ENCODE data around the gene PXMP4. TPM values are rescaled to one million over a fixed set of nuclear protein-coding genes. Genes with fewer than 3 reads are reported as not detected.
A peak's percentile ranks its signal among the peaks of the same experiment; 100 is the strongest.

The PXMP4 gene
- total RNA-seq, 8 experiments from 2014 or later: 0.54 to 6.7 (median 2.3) TPM

DNA sequence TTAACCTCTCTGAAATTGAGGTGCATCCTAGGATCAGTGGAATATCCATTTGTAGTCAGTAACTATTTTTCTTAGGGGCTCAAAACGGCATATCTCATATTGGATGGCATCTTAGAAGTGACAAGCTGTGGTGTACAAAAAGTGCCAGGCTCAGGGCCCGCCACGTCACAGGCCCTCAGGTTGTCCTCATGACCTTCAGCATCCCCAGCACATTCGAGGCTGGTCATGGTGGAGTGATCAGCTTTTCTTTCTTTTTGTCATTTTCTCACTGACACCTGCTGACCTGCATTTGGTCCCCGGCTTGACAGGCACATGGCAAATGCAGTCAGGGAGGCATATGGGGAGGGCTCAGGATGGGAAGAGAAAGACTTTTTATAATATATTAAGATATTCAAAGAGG, 26.8 kb downstream of the PXMP4 start:
- Histone ChIP-seq H3K4me1 (replicated peaks in 1 of 2) (peaks cover 11 to 13% of the 10 kb centered on the region in 2 donors), H3K4me3 (no peak overlapping the region), H3K27ac (no peak overlapping the region)
- WGBS, 10 experiments: 64 to 100% (median 81%) methylated on average over 1 to 4 of the region's 5 CpGs; no CpG with 5 or more reads in 2 of the 10 experiments
- peak in 3 of 8 experiments; percentile 5 to 23 (median 19) for ATAC-seq (replicated peaks in 6 of 8)
- in situ Hi-C loops (cut with MboI; ENCODE audit: low pct_unique_long_range_greater_than_20kb in 2 of 9, low sequenced_read_pairs in 9 of 9, unreplicated experiment in 9 of 9): no loop called here

DNA sequence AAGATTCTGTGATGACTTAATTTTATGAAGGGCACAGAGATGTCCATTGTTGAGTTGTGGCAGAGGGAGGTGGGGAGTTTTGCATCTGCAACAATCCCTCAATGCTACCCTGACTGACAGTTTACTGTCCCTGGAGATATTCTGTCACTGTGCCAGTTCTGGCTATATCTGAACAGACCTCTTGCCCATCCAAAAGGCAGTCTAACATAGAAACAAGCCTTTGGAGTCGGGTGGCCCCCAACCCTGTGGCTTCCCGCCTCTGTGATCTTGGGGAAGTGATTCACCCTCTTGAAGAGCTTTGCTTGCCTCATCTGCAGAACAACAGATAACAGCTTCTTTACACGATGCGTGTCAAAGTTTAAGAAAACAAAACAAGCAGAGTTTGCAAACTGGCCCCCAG, 30.1 kb downstream of the PXMP4 start:
- 0 to 80% (median 32%) methylated on average over 1 to 4 of the region's 4 CpGs; no CpG with 5 or more reads in 2 of the 10 experiments for WGBS, 10 experiments
- Histone ChIP-seq H3K27ac (no peak overlapping the region), H3K4me1 (replicated peaks in 1 of 2) (peaks cover 13 to 18% of the 10 kb centered on the region in 2 donors), H3K4me3 (no peak overlapping the region)
- in situ Hi-C loops (cut with MboI; ENCODE audit: low pct_unique_long_range_greater_than_20kb in 2 of 9, low sequenced_read_pairs in 9 of 9, unreplicated experiment in 9 of 9): no loop called here
- ATAC-seq (replicated peaks in 6 of 8): no peak

DNA sequence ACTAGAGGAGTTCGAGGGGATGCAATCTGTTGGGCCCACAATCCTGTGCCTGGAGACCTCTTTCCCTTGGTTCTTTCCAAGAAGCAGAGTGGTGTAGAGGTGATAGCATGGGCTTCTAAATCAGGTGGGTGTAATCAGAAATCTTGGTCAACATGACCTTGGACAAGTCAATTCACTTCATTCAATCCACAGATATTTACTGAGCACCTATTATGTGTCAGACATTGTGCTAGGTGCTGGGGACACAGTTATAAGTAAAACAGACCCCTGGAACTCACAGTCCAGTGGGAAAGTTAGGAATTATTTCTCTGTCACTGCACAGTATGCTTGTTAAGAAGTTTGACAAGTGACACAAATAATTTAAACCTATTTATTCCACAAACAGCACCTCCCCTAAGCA, 30.6 kb downstream of the PXMP4 start:
- WGBS, 10 experiments: 100% methylated on average over 1 of the region's 1 CpG; no CpG with 5 or more reads in 9 of the 10 experiments
- in situ Hi-C loops (cut with MboI; ENCODE audit: low pct_unique_long_range_greater_than_20kb in 2 of 9, low sequenced_read_pairs in 9 of 9, unreplicated experiment in 9 of 9): no loop called here
- no peak overlapping the region for H3K4me3 ChIP-seq
- no peak for ATAC-seq (replicated peaks in 6 of 8)
- peaks cover 17 to 21% of the 10 kb centered on the region in 2 donors for H3K4me1 ChIP-seq (replicated peaks in 1 of 2)
- no peak overlapping the region for H3K27ac ChIP-seq

DNA sequence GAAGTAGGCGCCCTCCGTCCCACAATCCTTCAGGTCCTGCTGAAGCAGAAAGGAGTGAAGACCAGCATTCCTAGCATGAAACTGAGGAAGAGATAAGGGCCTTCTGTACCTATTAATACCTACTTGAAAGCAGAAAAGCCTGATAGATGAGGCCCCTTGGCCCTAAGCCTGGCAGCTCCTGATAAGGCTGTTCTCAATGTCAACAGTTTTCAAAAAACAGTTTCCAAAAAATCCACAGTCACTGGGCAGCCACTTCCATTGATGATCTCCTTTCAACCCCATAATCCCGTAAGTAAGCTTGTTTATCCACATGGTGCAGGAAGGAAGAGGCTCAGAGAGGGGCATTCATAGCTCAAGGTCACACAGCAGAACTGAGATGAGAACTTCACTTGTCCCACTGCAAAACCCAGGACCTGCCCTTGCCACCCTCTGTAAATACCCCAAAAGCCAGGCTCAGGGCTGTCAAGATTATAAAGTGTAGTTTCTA, 31.1 kb downstream of the PXMP4 start:
- in situ Hi-C loops (cut with MboI; ENCODE audit: low pct_unique_long_range_greater_than_20kb in 2 of 9, low sequenced_read_pairs in 9 of 9, unreplicated experiment in 9 of 9): no loop called here
- H3K27ac ChIP-seq: no peak overlapping the region

DNA sequence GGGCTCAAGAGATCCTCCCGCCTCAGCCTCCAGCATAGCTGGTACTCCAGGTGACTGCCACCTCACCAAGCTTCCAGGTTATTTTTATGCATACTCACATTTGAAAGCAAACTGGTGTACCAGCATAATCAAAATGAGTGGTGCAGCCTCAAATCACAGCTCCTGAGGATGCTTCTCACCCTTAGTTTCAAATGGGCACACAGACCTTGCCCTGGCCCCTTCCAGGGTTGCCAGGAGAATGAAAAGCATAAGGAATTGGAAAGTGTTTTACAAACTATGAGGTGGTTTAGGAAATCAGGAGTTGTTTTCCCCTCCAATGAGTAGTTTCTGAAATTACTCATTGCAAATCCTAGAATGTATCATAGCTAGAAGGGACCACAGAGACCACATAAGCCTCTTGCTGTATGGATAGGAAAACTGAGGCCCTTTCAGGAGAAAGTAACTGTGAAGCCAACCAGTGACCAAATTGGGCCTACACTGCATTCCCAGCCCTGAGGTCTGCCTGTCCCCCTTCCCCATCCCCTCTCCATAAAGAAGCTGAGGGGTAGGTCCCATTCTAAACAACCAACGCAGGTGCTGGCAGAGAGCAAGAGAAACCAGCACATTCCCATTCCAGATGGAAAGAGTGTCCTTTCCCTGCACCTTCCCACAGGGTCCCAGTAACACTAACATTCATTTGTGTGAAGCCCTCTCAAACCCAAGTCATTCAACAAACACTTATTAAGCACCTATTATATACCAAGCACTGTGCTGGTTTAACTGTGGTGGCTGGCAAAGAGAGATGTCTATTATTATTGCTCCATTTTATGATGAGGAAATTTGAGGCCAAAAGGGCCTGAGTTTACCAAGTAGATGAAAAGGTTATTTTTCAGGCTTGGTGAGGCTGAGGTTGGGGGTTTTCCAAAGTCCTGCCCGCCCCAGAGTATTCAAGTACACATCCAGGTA, 31.8 kb downstream of the PXMP4 start:
- peaks cover 9 to 13% of the 10 kb centered on the region in 2 donors for H3K4me1 ChIP-seq (replicated peaks in 1 of 2)
- no peak overlapping the region for H3K4me3 ChIP-seq
- no peak overlapping the region for H3K27ac ChIP-seq
- in situ Hi-C loops (cut with MboI; ENCODE audit: low pct_unique_long_range_greater_than_20kb in 2 of 9, low sequenced_read_pairs in 9 of 9, unreplicated experiment in 9 of 9): no loop called here
- 67 to 100% (median 100%) methylated on average over 1 to 3 of the region's 3 CpGs; no CpG with 5 or more reads in 1 of the 10 experiments for WGBS, 10 experiments
- ATAC-seq (replicated peaks in 6 of 8): no peak

More for the DNA sequence above, 31.1 kb downstream of the PXMP4 start:
- no peak overlapping the region for H3K4me3 ChIP-seq
- no peak for ATAC-seq (replicated peaks in 6 of 8)
- 83 to 100% (median 98%) methylated on average over 1 to 3 of the region's 3 CpGs; no CpG with 5 or more reads in 4 of the 10 experiments for WGBS, 10 experiments
- peaks cover 16 to 21% of the 10 kb centered on the region in 2 donors for H3K4me1 ChIP-seq (replicated peaks in 1 of 2)

DNA sequence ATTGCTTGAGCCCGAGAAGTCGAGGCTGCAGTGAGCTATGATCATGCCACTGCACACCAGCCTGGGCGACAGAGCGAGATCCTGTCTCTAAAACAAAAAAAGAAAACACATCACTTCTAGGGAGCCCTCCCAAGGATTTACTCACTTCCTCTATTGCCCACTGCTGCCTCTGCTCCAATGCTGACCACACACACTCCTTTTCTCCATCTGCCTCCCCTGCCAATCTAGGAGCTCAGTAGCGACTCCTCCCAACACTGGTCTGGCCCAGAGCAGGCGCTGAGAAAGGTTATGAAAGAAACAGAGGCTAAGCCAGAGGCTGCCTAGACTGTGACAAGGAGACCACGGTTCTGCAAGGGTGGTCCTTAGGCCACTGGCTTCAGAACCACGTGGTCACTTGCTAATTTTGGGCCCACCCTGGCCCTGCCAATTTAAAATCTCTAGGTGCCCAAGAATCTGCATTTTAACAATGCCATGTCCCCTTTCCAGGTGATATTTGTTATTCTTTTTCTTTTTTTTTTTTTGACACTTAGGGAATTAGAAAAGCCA, 32.7 kb downstream of the PXMP4 start:
- Histone ChIP-seq H3K4me3 (no peak overlapping the region), H3K4me1 (replicated peaks in 1 of 2) (peaks cover 8 to 11% of the 10 kb centered on the region in 2 donors), H3K27ac (no peak overlapping the region)
- 37 to 94% (median 74%) methylated on average over 2 to 6 of the region's 8 CpGs; no CpG with 5 or more reads in 3 of the 10 experiments for WGBS, 10 experiments
- in situ Hi-C loops (cut with MboI; ENCODE audit: low pct_unique_long_range_greater_than_20kb in 2 of 9, low sequenced_read_pairs in 9 of 9, unreplicated experiment in 9 of 9): no loop called here
- ATAC-seq (replicated peaks in 6 of 8): no peak

DNA sequence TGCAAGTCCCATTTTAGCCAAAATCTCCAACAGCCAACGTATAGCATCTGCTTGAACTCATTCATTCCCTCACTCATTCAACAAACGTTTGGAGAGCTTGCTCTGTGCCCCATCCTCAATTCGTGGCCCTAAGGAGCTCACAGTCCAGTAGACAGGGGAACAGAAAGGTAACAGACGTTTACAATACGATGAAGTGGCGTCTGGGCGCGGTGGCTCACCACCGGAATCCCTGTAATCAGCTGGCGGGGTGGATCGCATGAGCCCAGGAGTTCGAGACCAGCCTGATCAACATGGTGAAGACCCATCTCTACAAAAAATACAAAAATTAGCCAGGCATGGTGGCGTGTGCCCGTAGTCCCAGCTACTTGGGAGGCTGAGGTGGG, 33.1 kb downstream of the PXMP4 start:
- Histone ChIP-seq H3K27ac (peak overlapping the region; percentile 9 to 16), H3K4me3 (no peak overlapping the region), H3K4me1 (replicated peaks in 1 of 2) (peaks cover 8 to 11% of the 10 kb centered on the region in 2 donors)
- in situ Hi-C loops (cut with MboI; ENCODE audit: low pct_unique_long_range_greater_than_20kb in 2 of 9, low sequenced_read_pairs in 9 of 9, unreplicated experiment in 9 of 9): no loop called here
- ATAC-seq (replicated peaks in 6 of 8): no peak
- WGBS, 10 experiments: 72 to 100% (median 84%) methylated on average over 1 to 11 of the region's 14 CpGs; no CpG with 5 or more reads in 4 of the 10 experiments

DNA sequence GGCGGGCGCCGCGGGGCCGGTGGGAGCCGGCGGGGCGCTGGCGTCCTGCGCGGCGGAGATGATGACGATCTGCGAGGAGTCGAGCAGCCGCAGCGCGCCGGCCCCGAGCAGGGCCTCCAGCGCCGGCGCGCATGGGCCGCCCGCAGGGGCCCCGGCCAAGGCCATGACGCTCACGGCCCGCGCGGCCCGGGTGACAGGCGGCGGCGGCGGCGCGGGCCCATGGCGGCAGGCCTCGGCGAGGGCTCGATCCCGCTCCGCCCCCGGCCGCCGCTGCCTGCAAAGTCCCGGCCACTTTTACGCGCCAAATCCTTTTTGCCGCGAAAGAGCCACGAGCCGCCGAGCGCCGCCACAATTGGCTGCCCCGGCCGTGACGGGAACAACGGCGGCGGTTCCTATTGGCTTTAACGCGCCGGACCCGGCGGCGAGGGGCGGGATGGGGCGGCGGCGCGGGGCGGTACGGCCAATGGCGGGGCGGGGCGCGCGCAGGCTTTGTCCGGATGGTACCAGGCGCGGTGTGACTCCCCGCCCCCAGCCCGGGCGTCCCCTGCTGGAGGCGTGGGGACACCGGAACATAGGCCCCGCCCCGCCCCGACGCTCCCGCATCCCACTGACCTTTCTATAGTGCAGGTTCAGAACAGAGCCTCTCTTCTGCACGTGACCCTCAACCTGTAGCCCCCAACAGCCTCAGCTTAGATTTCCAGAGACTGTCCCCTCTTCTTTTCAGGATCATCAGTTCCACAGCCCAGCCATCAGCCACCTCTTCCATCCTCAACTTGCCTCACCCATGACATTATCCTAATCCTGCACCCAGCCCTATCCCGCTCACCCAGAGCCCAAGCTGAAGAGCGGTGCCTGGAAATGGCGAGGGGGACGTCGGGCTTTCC, 33.8 kb downstream of the PXMP4 start, which contains the start of gene E2F1:
TSS of gene E2F1 (minus strand) at position 286 of the 884 bp plus-strand sequence. CDS start at position 165, 121 bp downstream.
- Histone ChIP-seq H3K4me1 (replicated peaks in 1 of 2) (peaks cover 8 to 11% of the 10 kb centered on the region in 2 donors), H3K27ac (peak within 1 kb of the TSS; percentile 9 to 53), H3K4me3 (peak within 1 kb of the TSS; percentile 41 to 65 (median 55))
- WGBS, 10 experiments: 0 to 80% (median 25%) methylated on average over 1 to 16 of the region's 101 CpGs; no CpG with 5 or more reads in 6 of the 10 experiments
- peak; percentile 87 to 95 (median 92) for ATAC-seq (replicated peaks in 6 of 8)
- in situ Hi-C loops (cut with MboI; ENCODE audit: low pct_unique_long_range_greater_than_20kb in 2 of 9, low sequenced_read_pairs in 9 of 9, unreplicated experiment in 9 of 9): no loop called here

DNA sequence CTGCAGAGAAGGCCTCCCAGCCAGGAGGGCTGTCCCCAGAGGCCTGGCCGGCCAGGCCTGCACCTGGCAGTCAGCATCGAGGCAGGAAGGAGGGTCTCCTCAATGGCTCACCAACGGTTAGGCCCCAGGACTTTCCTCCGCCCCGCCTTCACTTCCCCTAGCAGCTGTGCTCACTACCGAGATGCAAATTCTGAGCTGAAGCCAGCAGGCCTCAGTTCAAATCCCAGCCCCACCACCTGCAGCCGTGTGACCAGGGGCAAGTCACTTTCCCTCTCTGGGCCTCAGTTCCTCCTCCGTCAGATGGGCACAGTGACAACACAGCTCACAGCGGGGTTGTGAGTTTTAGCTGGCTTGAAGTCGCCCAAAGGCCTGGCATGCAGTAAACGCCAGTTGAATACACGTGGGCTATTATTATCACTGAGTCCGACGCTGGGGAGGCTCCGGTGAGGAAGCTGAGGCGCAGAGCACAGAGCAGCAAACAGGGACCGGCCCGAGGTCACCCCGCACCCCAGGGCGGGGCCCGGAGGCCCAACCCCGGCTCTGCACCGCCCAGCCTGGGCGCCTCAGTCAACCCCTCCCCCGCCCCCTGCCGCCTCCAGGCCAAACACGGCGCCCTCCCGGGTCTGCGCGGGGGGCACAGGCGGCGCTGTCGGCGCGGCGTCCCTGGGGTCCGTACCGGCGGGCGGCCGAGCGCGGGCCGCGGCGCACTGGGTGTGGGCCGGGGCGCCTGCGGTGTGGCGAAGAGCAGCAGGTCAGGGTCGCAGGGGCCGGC, 34.6 kb downstream of the PXMP4 start:
- WGBS, 10 experiments: 0 to 9% (median 0%) methylated on average over 1 to 8 of the region's 53 CpGs; no CpG with 5 or more reads in 4 of the 10 experiments
- Histone ChIP-seq H3K4me3 (peak overlapping the region; percentile 41 to 65 (median 55)), H3K4me1 (replicated peaks in 1 of 2) (peaks cover 8 to 11% of the 10 kb centered on the region in 2 donors), H3K27ac (peak overlapping the region in 1 of 2 donors; percentile 53)
- in situ Hi-C loops (cut with MboI; ENCODE audit: low pct_unique_long_range_greater_than_20kb in 2 of 9, low sequenced_read_pairs in 9 of 9, unreplicated experiment in 9 of 9): no loop called here
- ATAC-seq (replicated peaks in 6 of 8): peak in 7 of 8 experiments; percentile 0 to 59 (median 38)

DNA sequence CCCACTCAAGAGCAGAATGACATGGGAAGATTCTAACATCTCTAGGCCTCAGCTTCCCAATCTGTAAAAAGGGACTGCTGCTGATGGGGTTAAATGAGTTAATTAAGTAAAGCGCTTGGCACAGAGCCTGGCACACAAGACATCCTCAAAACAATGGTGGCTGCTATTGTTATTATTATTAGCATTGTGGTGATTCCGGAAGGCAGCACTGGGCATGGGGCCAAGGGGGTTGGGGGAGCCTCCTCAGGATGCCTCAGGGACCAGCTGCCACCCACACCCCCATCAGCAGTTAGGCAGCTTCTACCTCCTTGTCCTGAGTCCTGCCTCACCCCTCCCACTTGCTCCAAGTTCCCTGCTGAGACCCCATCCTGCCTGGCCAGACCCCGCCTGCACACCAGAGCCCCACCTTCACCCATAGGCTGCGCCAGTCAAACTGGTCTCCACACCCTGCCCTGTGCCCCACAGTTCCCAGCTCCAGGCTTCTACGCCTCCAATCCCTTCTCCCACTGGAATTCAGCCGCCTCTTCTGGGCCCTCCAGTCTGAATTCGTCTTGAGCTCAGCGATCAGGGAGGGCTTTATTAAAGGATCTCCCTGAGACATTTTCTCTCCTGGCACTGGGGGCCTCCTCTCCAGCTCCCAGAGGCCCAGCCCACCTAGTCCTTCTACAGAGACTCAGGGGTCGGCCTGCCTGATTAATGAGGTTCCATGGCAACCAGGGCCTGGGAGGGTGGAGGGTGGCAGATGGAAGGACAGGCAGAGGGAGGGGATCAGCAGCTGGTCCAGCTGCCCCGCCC, 35.4 kb downstream of the PXMP4 start:
- H3K27ac ChIP-seq: peak overlapping the region; percentile 53 to 76
- WGBS, 10 experiments: 4 to 100% (median 31%) methylated on average over 1 to 5 of the region's 10 CpGs; no CpG with 5 or more reads in 3 of the 10 experiments
- peak overlapping the region in 3 of 5 donors; percentile 53 to 58 (median 55) for H3K4me3 ChIP-seq
- in situ Hi-C loops (cut with MboI; ENCODE audit: low pct_unique_long_range_greater_than_20kb in 2 of 9, low sequenced_read_pairs in 9 of 9, unreplicated experiment in 9 of 9): no loop called here
- H3K4me1 ChIP-seq (replicated peaks in 1 of 2): peaks cover 8 to 11% of the 10 kb centered on the region in 2 donors
- ATAC-seq (replicated peaks in 6 of 8): peak in 4 of 8 experiments; percentile 2 to 51 (median 24)

DNA sequence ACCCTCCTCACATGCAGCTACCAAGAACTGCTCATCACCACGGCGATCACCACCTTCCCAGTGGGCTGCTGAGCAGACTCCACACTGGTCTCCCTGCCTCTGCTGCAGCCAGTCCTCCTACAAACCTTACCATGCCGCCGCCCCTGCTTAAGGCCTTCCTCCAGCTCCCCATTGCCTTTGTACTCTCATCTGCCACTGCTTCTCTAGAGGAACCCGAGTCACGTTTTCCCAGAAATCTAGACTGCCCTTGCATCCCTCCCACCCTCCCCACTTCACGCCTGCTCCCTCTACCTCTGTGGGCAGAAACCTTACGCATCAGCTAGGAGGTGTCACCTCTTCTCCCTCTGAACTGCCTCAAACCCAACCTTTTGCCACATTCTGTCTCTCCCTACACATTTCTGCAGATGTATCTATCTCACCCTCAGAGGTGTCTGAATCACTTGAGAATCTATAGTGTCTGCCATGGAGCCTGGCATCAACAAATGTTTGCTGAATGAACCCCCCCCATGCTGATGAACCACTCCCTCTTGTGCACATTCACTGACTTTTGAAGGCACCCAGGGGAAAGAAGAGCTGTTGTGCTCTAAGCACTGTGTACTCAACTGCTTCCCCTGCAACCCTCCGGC, 38.3 kb downstream of the PXMP4 start:
- Histone ChIP-seq H3K27ac (no peak overlapping the region), H3K4me1 (replicated peaks in 1 of 2) (peaks cover 8 to 9% of the 10 kb centered on the region in 2 donors), H3K4me3 (no peak overlapping the region)
- ATAC-seq (replicated peaks in 6 of 8): no peak
- 42 to 100% (median 73%) methylated on average over 1 to 2 of the region's 9 CpGs; no CpG with 5 or more reads in 7 of the 10 experiments for WGBS, 10 experiments
- in situ Hi-C loops (cut with MboI; ENCODE audit: low pct_unique_long_range_greater_than_20kb in 2 of 9, low sequenced_read_pairs in 9 of 9, unreplicated experiment in 9 of 9): no loop called here

Data from motor neuron (in vitro differentiated cells).